Calu3 (cell line): ENCODE results near the gene DNAJC12. TPM values are rescaled to one million over a fixed set of nuclear protein-coding genes. Genes with fewer than 3 reads are reported as not detected.
"Not testable (repeated sequence)": the region's sequence is repeated elsewhere in the genome, so short reads cannot be mapped to it uniquely, and the experiment has no call there.

ENCODE experiments used
- BruUV-seq: library from RNA; stranded (reverse); fragments of 400-500 nt; replicated peaks from 2 replicates; lab custom pipeline; 2021; lab: Mats Ljungman, UMichigan
- CTCF ChIA-PET: fragments of 300-600 bp; sonication (Branson Sonifier 250); formaldehyde crosslinking; loops from one replicate; lab custom pipeline; 2022; ENCODE audit warnings: antibody characterized with exemption; lab: Charles Lee
- DNase-seq: peaks from one replicate; pipeline ENCODE4 v3.0.0; 2022
- H3K27ac Mint-ChIP-seq: one replicate; pipeline ENCODE4 v1.8.0; 2022; ENCODE audit warnings: mixed read lengths; ENCODE audit not compliant: unreplicated experiment
- H3K27me3 Mint-ChIP-seq: one replicate; pipeline ENCODE4 v1.8.0; 2022; ENCODE audit warnings: mixed read lengths; ENCODE audit not compliant: unreplicated experiment
- H3K36me3 Mint-ChIP-seq: one replicate; pipeline ENCODE4 v1.8.0; 2022; ENCODE audit warnings: mild to moderate bottlenecking, moderate library complexity, mixed read lengths; ENCODE audit not compliant: insufficient read depth, unreplicated experiment
- H3K4me1 Mint-ChIP-seq: one replicate; pipeline ENCODE4 v1.8.0; 2022; ENCODE audit warnings: mild to moderate bottlenecking, low read depth, mixed read lengths; ENCODE audit not compliant: unreplicated experiment
- H3K4me3 Mint-ChIP-seq: one replicate; pipeline ENCODE4 v1.8.0; 2022; ENCODE audit warnings: mild to moderate bottlenecking, low read depth, moderate library complexity, mixed read lengths; ENCODE audit not compliant: unreplicated experiment
- H3K9me3 Mint-ChIP-seq: one replicate; pipeline ENCODE4 v1.8.0; 2022; ENCODE audit warnings: low read depth, mixed read lengths; ENCODE audit not compliant: unreplicated experiment
- CTCF ChIP-seq: fragments of 200-600 bp; IDR thresholded peaks from one replicate; pipeline ENCODE4 v1.8.0; 2022; ENCODE audit warnings: antibody characterized with exemption; ENCODE audit not compliant: unreplicated experiment
- intact Hi-C: fragments of 100-400 bp; cut with micrococcal nuclease; formaldehyde crosslinking; loops from one replicate; pipeline ENCODE4 v1.10.0; 2022; ENCODE audit not compliant: unreplicated experiment
- total RNA-seq: library from RNA; stranded (reverse); gene quantifications from 2 replicates; pipeline ENCODE4 v1.2.3, GENCODE V29; 2022

DNAJC12 gene
- total RNA-seq, 1 experiment from 2014 or later: 0.80 TPM

- Mint-ChIP-seq H3K27me3 (peaks cover 21% of the 10 kb centered on the region), H3K36me3 (peaks cover 20% of the 10 kb centered on the region), H3K4me3 (peak overlapping the region; percentile 71), H3K4me1 (no peaks in the 10 kb centered on the region), H3K27ac (peak overlapping the region; percentile 99), H3K9me3 (no peaks in the 10 kb centered on the region)
- DNase-seq: peak; percentile 71
- intact Hi-C loops: loop anchor here (1.0 kb wide), 1 partner anchor 66 kb away; no protein-coding TSS in a partner anchor
- no peak for TF ChIP-seq CTCF
- no TSS peak for BruUV-seq
- CTCF ChIA-PET: interaction anchor here (1.0 to 1.6 kb wide), 3 partner anchors 25 to 122 kb away, joined by 4 to 6 read pairs (median 5); no protein-coding TSS in a partner anchor
Measured at GRCh38 chr10:67763499-67764011, 74.4 kb downstream of the DNAJC12 start.

GRCh38 chr10:67762567-67762966 lies 75.4 kb downstream of the DNAJC12 start:
- H3K27ac Mint-ChIP-seq, intact Hi-C loops, BruUV-seq, H3K4me1 Mint-ChIP-seq, DNase-seq, H3K4me3 Mint-ChIP-seq, CTCF ChIA-PET, H3K9me3 Mint-ChIP-seq: not testable (repeated sequence)
- Mint-ChIP-seq H3K27me3 (peaks cover 25% of the 10 kb centered on the region), H3K36me3 (peaks cover 20% of the 10 kb centered on the region)

- Mint-ChIP-seq H3K27me3 (peaks cover 48% of the 10 kb centered on the region), H3K36me3 (peaks cover 20% of the 10 kb centered on the region), H3K4me3 (no peak overlapping the region), H3K4me1 (no peaks in the 10 kb centered on the region), H3K9me3 (no peaks in the 10 kb centered on the region), H3K27ac (no peak overlapping the region)
- intact Hi-C loops: no loop called here
- CTCF ChIA-PET: interaction anchor here (0.5 kb wide), 1 partner anchor 832 kb away, joined by 3 read pairs; no protein-coding TSS in a partner anchor
- no peak for DNase-seq
- TF ChIP-seq CTCF: no peak
- no TSS peak for BruUV-seq
Measured at GRCh38 chr10:67760272-67760671, 77.7 kb downstream of the DNAJC12 start.

Other genes starting within 250 kb of the DNAJC12 start
- not detected in 2 replicates for gene CTNNA3, start 142.0 kb downstream of the DNAJC12 start, total RNA-seq
- gene SIRT1, start 46.5 kb upstream of the DNAJC12 start, total RNA-seq: 19.7 and 26.1 TPM in 2 replicates
- 88.9 and 95.2 TPM in 2 replicates for gene HERC4, start 237.1 kb upstream of the DNAJC12 start, total RNA-seq